ENCODE data around the gene GOLIM4.

GOLIM4 gene

DNA sequence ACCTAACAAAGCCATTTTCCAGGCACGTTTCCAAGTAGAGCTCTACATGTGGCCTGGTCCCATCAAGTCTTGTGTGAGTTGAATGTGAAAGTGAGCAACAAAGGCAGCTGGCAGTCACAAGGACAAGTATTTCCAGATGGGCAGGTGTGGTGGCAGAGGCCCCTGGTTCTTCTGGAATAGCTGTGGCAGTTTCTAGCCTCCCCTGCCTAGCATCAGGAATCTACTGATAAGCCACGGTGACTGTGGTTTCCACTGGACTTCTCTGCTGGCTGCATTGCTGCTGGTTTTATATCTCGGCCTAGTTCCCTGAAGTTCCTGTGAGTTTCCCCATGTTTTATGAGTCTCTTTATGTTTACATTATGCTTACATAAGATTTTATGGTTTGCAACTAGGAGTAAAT lies 117.7 kb downstream of the GOLIM4 start:
- DNase-seq, result no peak

DNA sequence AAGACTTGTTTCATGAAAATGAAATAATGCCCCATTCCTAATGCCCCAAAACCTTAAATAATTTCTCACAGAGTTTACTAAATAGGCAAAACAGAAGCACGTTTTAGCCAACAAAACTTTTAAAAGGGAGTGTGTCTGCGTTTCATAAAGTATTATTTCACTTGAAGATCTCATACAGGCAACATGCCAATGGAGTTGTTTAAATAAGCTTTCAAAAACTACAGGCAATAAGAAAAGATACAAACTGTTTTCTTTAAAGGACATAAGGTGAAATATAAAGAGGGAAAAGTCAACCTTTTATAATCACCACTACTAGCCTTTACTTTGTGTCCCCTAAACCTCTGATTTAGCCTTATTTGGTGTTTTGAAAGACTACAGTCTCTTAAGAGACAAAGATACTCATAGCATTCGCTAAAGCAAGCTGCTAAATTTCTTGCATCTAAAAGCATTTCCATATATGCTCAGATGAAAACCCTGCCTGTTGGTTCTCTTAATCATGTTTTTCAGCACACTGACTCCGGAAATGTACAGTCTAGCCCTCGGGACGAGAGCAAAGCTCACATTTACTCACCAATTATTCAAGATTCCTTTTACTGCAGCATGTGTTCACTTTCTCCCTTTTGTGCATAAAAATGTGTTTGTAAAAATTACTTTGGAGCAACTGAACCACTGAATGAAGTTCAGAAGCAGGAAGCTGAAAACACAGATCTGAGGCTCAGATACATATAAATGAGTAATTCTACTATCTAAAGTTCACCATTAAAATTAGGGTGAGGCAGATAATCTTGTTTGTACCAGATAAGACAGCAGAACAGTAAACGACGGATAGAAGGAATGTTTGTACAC lies 119.0 kb downstream of the GOLIM4 start:
- no peak for DNase-seq

DNA sequence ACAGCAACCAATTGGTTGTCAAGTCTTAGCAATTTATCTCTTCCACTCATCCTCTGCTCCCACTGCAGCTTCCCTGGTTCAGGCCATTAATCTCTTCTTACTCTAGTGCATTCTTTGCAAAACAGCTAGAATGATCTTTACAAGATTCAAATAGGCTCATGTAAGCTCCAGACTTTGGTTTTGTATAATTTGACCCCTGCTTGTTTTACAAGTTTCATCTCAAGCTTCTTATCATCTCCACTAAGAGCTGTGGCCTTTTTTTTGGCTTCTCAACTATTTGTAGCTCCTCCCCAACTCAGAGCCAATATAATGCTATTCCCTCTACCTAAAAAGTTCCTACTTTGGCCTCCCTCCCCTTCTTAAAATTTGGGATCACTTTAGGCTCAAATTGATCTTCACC lies 121.8 kb downstream of the GOLIM4 start:
- DNase-seq, result no peak

DNA sequence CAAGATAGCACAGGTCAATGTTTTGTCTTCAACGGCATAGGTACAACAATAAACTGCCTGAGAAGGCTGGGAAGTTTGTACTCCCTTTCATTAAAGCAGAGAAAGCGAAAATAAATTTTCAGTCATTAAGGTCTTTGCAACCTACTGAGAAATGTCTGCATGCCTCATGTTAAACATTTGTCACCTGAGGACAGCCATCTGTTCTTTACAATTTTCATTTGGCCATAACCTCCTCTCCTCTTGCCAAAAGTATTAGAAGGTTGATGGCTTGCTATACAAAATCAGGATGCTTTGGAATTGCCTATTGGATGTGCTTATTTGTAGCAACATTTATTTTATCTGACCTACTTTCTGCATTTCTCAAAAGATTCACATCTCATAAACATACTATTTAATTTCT lies 122.7 kb downstream of the GOLIM4 start:
- no peak for DNase-seq

DNA sequence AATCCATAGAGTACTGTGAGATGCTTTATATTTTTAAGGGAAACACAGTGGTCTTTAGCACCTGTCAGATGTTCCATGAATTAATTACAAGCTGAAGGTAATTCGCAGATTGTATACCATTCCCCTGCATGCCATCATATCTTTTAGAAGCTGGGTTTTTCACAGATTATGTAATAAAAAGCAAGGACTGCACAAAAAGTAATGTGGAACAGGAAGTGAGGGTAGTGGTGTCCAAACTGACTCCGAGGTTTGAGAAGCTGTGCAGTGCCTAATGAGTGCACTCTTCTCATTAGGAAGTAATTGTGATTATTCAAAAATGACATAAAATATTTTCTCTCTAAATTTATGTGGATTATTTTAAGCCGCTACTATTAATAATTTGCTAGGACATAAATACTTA lies 123.2 kb downstream of the GOLIM4 start:
- no peak for DNase-seq

DNA sequence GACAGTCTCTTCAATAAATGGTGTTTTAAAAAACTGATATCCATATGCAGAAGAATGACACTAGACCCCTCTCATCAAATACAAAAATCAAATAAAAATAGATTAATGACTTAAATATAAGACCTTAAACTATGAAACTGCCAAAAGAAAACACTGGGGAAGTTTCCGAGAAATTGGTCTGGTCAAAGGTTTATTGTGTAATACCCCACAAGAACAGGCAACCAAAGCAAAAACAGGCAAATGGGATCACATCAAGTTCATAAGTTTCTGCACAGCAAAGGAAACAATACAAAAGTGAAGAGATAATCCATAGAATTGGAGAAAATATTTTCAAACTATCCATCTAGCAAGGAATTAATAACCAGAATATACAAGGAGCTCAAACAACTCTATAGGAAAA lies 126.2 kb downstream of the GOLIM4 start:
- no peak for DNase-seq

DNA sequence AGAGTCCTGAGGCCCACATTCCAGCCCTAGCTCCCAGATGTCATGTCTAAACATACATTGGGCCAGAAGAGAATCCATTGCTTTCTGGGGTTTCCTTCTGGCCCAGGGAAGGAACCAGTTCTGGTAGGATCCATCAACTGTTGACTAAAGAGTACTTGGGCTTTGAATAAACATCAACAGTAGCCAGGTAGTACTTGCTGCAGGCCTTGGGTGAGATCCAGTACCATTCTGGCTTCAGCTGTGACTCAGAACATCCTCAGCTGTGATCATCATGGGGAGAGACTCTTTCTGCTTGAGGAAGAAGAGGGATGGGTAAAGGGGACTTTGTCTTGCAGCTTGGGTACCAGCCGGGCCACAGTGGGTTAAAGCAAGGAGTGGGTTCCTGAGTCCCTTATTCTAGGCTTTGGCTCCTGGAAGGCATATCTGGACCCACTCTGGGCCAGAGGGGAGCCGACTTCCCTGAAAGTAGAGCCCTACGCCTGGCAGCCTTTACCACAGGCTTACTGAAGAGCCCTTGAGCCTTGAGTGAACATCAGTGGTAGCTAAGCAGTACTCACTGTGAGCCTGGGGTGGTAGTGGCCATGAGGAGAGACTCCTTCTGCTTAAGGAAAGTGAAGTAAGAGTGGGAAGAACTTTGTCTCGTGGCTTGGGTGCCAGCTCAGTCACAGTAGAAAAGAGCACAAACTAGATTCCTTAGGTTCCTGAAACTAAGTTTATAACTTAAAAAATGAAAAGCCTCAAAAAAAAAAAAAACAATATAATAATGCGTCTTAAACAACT lies 128.3 kb downstream of the GOLIM4 start:
- DNase-seq, result no peak

Measured in CD4-positive, alpha-beta T cell treated with Interleukin-17A for 4 hours (primary cell).